HUES48 (cell line): Measurements from ENCODE around the gene LRRC37A3.
"Not testable (repeated sequence)": the region's sequence is repeated elsewhere in the genome, so short reads cannot be mapped to it uniquely, and the experiment has no call there.

Source experiments
- H3K27ac ChIP-seq: one replicate; pipeline ENCODE4 v1.7.0; 2013; ENCODE audit warnings: low read depth, low read length, inconsistent platforms
- H3K27me3 ChIP-seq: 2 replicates; pipeline ENCODE4 v1.6.1; 2013; ENCODE audit warnings: mild to moderate bottlenecking, low read length; ENCODE audit not compliant: control insufficient read depth, insufficient read depth
- H3K36me3 ChIP-seq: 2 replicates; pipeline ENCODE4 v1.6.1; 2013; ENCODE audit warnings: low read length; ENCODE audit not compliant: control insufficient read depth, insufficient read depth
- H3K4me1 ChIP-seq: 2 replicates; pipeline ENCODE4 v1.6.1; 2013; ENCODE audit warnings: mild to moderate bottlenecking, low read length; ENCODE audit not compliant: control insufficient read depth, insufficient read depth
- H3K4me3 ChIP-seq: 2 replicates; pipeline ENCODE4 v1.5.1; 2013; ENCODE audit warnings: mild to moderate bottlenecking, low read depth, low read length
- H3K9ac ChIP-seq: 2 replicates; pipeline ENCODE4 v1.6.1; 2013; ENCODE audit warnings: mild to moderate bottlenecking, low read depth, low read length, moderate library complexity
- H3K9me3 ChIP-seq: 2 replicates; pipeline ENCODE4 v1.6.1; 2013; ENCODE audit warnings: low read length; ENCODE audit not compliant: control insufficient read depth, insufficient read depth

Gene LRRC37A3

GRCh38 chr17:64940055-64940454, 20.8 kb upstream of the LRRC37A3 start:
- no peaks in the 10 kb centered on the region for H3K36me3 ChIP-seq
- no peaks in the 10 kb centered on the region for H3K4me1 ChIP-seq
- H3K9ac ChIP-seq: no peak overlapping the region
- no peak overlapping the region for H3K4me3 ChIP-seq
- H3K27ac ChIP-seq: no peak overlapping the region
- no peaks in the 10 kb centered on the region for H3K27me3 ChIP-seq
- no peaks in the 10 kb centered on the region for H3K9me3 ChIP-seq

DNA sequence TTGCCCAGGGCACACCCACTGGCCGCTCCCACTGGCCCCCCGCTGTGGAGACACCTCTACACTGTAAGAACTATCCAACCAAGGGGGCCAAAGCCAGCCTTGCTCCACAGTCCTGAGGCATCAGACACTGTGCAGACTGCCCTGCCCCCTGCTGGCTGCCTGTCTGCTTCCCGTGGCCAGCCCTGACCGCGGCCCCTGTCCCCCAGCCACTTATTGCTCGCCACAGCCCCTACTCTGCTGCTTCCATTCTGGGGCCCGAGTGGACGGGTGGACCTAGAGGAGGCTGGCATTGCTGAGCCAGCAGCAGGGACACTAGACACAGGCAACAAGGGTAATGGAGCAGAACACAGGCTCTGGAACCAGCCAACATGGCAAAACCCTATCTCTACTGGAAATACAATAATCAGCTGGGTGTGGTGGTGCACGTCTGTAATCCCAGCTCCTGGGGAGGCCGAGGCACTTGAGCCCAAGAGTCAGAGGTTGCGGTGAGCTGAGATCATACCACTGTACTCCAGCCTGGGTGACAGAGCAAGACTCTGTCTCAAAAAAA, 19.7 kb upstream of the LRRC37A3 start:
- Histone ChIP-seq H3K27me3 (no peaks in the 10 kb centered on the region), H3K36me3 (no peaks in the 10 kb centered on the region), H3K4me3 (no peak overlapping the region), H3K27ac (no peak overlapping the region), H3K4me1 (no peaks in the 10 kb centered on the region), H3K9me3 (no peaks in the 10 kb centered on the region), H3K9ac (no peak overlapping the region)

DNA sequence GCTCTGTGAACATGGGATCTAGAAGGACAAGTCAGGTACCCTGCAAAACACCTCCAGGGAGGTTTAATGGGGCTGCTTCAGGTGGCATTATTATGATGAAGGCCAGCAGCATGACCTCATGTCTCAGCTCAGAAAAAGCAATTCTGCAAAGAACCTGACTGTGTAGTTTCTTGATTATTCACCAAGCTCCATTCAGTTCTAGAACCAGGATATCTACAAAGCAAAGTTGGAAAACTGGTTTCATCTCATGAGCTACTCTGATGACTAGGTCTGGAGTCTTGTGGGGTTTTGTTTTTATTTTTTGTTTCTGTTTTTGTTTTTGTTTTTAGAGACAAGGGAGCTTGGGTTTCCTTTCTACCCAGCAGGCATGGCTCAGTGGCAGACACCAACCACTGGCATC, 19.0 kb upstream of the LRRC37A3 start:
- no peaks in the 10 kb centered on the region for H3K9me3 ChIP-seq
- no peak overlapping the region for H3K4me3 ChIP-seq
- H3K27me3 ChIP-seq: no peaks in the 10 kb centered on the region
- H3K27ac ChIP-seq: no peak overlapping the region
- H3K9ac ChIP-seq: no peak overlapping the region
- no peaks in the 10 kb centered on the region for H3K4me1 ChIP-seq
- no peaks in the 10 kb centered on the region for H3K36me3 ChIP-seq

- Histone ChIP-seq H3K27me3 (no peaks in the 10 kb centered on the region), H3K9me3 (no peaks in the 10 kb centered on the region), H3K4me1 (no peaks in the 10 kb centered on the region)
Observed at GRCh38 chr17:64936117-64936516, 16.8 kb upstream of the LRRC37A3 start.

DNA sequence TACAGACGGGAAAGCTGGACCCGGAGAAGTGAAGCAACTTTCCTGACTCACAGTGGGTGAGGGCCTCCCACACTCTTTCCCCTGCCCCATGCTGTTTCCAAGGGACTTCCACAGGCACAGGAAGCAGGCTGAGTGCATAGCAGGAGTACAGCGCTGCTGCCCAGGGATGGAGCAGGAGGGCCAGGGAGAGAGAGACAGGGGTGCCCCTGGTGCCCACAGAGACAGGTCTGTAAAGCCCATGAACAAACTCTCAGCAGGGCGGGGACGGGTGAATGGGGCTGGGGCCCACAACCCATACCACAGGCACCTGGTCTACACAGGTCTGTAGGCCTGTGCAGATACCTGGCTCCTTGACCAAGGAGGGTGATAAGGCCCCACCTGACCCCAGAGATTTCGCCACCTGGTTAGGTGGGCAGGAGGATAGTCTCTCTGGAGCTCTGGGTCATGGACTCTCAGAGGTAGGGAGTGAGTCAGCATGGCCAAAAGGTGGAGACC, 15.1 kb upstream of the LRRC37A3 start:
- H3K27ac ChIP-seq, H3K4me1 ChIP-seq, H3K9me3 ChIP-seq, H3K4me3 ChIP-seq, H3K36me3 ChIP-seq, H3K27me3 ChIP-seq, H3K9ac ChIP-seq: not testable (repeated sequence)

More at GRCh38 chr17:64936117-64936516, 16.8 kb upstream of the LRRC37A3 start:
- H3K27ac ChIP-seq: no peak overlapping the region
- no peak overlapping the region for H3K4me3 ChIP-seq
- H3K9ac ChIP-seq: no peak overlapping the region
- H3K36me3 ChIP-seq: no peaks in the 10 kb centered on the region

- H3K36me3 ChIP-seq, H3K27ac ChIP-seq, H3K9ac ChIP-seq: not testable (repeated sequence)
Observed at GRCh38 chr17:64932850-64933249, 13.6 kb upstream of the LRRC37A3 start.

DNA sequence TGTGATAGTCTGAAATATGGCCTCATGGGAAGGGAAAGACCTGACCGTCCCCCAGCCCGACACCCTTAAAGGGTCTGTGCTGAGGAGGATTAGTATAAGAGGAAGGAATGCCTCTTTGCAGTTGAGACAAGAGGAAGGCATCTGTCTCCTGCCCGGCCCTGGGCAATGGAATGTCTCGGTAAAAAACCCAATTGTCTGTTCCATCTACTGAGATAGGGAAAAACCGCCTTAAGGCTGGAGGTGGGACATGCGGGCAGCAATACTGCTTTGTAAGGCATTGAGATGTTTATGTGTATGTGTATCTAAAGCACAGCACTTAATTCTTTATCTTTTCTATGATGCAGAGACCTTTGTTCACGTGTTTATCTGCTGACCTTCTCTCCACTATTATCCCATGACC, 11.1 kb upstream of the LRRC37A3 start:
- not testable (repeated sequence) for H3K4me1 ChIP-seq, H3K36me3 ChIP-seq, H3K4me3 ChIP-seq, H3K27me3 ChIP-seq, H3K9me3 ChIP-seq, H3K27ac ChIP-seq, H3K9ac ChIP-seq

More at GRCh38 chr17:64932850-64933249, 13.6 kb upstream of the LRRC37A3 start:
- not testable (repeated sequence) for H3K9me3 ChIP-seq, H3K4me3 ChIP-seq, H3K4me1 ChIP-seq, H3K27me3 ChIP-seq

- H3K27me3 ChIP-seq, H3K9me3 ChIP-seq, H3K36me3 ChIP-seq, H3K9ac ChIP-seq, H3K4me1 ChIP-seq, H3K27ac ChIP-seq, H3K4me3 ChIP-seq: not testable (repeated sequence)
Observed at GRCh38 chr17:64929419-64930209, 10.3 kb upstream of the LRRC37A3 start.

DNA sequence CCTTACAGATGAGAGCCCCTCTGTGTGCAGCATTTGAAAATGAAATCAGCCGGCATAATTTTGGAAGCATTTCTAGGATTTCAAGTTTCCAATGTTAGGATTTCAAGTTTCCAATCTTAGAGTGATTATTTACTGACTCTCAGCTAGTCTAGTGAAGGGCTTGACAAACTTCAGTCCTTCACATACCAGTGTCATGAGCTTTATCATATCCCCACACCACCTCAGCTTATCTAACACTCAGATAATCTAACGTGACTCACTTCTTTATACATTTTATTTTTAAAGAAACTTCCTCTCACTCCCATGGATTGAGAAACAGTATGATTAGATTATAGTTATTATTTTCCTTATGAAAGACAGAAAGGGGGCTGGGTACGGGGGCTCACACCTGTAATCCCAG, 9.4 kb upstream of the LRRC37A3 start:
- H3K36me3 ChIP-seq, H3K27me3 ChIP-seq, H3K4me1 ChIP-seq, H3K9me3 ChIP-seq, H3K4me3 ChIP-seq, H3K27ac ChIP-seq, H3K9ac ChIP-seq: not testable (repeated sequence)

DNA sequence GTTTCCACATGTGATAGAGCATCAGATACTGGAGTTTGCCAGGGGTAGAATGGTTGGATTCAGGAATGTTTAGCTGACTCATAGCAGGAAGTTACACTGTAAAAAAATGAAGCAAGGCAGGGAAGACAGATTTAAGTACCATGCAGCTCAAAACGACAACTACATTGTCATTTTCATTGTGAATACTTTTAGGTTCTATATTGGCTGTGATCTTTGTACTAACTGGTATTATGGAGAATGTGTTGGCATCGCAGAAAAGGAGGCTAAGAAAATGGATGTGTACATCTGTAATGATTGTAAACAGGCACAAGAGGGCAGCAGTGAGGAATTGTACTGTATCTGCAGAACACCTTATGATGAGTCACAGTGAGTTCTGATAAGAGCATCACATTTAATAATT, 8.2 kb upstream of the LRRC37A3 start:
- not testable (repeated sequence) for H3K27me3 ChIP-seq, H3K36me3 ChIP-seq, H3K27ac ChIP-seq, H3K4me1 ChIP-seq, H3K9ac ChIP-seq, H3K4me3 ChIP-seq, H3K9me3 ChIP-seq

GRCh38 chr17:64926430-64926829, 7.2 kb upstream of the LRRC37A3 start:
- H3K27ac ChIP-seq, H3K36me3 ChIP-seq, H3K27me3 ChIP-seq, H3K9me3 ChIP-seq, H3K9ac ChIP-seq, H3K4me1 ChIP-seq, H3K4me3 ChIP-seq: not testable (repeated sequence)
